ENCODE measurements around the gene EPHB1.

The EPHB1 gene

DNA sequence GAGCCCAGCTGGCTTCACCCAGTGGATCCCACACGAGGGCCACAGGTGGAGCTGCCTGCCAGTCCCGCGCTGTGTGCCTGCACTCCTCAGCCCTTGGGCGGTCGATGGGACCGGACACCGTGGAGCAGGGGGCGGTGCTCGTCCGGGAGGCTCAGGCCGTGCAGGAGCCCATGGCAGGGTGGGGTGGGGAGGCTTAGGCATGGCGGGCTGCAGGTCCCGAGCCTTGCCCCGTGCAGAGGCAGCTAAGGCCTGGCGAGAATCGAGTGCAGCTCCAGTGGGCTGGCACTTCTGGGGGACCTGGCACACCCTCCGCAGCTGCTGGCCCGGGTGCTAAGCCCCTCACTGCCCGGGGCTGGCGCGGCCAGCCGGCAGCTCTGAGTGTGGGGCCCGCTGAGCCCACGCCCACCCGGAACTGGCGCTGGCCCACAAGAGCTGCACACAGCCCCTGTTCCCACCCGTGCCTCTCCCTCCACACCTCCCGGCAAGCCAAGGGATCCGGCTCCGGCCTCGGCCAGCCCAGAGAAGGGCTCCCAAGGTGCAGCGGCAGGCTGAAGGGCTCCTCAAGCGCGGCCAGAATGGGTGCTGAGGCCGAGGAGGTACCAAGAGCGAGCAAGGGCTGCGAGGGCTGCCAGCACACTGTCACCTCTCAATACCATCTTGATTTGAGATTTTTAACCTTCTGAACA lies 121.4 kb downstream of the EPHB1 start:
- no peak for DNase-seq

DNA sequence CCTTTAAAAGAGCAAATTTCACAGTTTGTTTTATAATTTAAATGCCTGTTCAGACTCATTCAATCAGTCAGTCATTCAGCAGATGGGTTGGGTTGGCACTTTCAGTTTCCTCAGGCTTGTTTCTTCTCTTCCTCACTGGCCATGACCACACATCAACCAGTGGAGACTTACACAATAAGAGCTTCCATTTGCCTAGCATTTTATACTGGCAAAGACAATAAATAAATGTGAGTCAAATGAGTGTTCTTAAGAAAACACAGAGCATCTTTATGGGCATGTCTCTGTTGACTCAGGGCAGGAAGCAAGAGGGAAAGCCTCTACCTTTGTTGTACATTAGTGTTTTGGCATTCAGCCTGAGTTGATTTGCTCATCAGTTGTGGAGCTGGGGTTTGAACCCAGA lies 122.6 kb downstream of the EPHB1 start:
- no peak for DNase-seq

DNA sequence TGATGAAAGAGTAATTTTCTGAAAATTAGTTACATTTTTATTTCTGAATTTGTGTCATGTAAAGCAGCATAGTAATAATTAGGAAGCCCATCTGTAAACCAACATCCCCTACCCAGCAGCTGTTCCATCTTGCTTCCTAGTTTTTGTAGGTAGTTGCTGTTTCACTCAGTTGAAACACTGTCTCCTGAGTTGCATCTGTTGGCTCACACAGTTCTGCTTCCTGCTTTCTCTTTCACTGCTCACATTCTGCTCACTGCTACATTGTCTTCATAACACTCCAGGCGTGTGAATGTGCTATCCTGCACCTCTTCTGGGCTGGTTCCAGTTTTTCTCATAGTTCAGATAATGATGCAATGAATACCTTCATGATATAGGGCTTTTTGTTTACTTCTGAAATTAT lies 123.4 kb downstream of the EPHB1 start:
- no peak for DNase-seq

DNA sequence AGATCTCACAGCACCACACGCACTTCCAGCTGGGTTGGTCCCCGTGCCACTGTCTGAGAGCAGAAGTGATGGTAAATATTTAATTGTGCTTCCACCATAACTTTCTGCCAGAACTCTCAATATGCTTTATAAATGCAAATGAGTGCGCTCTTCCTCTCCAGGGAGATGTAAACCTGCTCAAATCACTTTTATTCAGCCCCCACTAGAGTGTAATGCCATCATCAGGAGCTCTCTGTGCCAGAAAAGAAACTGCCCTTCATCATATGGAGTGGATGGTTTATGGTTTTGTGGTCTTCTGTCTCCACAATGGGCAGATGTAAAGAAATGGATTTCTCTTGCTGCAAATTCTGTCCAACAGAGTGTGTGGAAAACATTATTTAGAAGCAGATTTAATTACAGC lies 127.0 kb downstream of the EPHB1 start:
- no peak for DNase-seq

DNA sequence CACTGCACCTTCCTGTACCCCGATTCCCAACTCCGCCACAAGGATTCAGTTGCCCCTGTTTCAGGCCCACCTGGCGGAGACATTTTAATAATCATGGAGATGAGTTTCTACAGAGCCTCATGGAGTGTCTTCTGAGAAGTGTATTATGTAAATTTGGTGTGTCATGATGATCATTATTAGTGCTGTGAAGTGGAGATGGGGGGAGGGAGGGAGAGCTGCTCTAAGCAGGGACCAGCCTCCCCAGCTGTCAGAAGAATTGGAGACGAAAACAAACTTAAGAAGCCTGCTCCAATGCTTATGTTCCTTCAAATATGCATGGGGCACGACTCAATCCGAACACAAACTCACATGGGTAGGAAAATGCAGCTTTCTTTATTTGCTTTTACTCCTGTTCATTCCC lies 127.8 kb downstream of the EPHB1 start:
- DNase-seq, result no peak

DNA sequence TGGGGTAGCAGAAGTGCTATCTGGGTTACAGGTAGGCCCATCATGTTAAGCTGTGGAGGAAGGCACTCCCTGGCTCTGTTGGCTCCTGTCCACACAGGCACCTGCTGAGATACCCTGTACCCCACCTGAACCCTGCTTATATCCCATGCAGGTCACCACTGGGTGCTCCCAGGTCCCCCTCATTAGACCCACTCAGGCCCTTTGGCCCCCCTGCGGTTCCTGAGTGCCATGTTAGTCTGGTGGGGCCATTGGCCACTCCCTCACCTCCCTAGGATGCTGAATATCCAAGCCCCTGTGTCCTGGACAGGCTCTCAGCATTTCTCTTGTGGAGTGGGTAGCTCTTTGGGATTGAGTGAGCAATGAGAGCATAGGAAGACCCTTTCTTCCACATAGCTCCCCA lies 128.2 kb downstream of the EPHB1 start:
- DNase-seq, result no peak

DNA sequence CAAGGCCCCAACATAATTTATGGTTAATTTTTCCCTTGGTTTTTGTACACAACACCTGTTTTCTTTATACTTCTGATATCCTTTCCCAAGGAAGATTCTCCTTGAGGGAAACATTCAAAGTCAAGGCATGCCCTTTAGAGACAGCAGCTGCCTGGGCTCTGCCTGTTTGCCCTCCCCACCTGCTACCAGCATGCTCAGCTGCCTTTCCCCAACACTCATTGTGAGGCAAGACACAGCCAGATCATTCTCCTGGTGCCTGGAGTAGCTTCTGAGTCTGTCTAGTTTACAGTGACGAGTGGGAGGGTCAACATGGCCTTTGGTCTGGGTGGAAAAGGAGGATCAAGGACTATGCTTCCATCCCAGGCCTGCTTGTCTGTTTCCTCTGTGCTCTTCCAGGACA lies 132.5 kb downstream of the EPHB1 start:
- no peak for DNase-seq

DNA sequence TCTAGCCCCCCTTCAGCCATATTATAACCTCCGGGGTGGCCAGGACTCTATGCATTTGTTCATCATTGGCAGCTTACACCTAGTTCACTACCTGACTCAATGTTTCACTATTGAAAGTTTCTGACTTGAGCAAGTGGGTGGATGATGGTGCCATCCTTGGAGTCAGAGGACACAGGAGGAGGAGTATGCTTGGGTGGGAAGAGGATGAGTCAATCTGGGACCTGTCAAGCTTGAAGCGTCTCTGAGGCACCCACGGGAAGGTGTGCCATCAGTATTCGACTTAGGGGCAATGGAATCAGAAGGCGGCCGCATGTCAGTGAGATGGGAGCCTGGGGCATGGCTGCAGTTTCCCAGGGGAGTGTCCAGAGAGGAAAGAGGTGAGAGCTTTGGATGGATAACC lies 133.3 kb downstream of the EPHB1 start:
- DNase-seq, result no peak

DNA sequence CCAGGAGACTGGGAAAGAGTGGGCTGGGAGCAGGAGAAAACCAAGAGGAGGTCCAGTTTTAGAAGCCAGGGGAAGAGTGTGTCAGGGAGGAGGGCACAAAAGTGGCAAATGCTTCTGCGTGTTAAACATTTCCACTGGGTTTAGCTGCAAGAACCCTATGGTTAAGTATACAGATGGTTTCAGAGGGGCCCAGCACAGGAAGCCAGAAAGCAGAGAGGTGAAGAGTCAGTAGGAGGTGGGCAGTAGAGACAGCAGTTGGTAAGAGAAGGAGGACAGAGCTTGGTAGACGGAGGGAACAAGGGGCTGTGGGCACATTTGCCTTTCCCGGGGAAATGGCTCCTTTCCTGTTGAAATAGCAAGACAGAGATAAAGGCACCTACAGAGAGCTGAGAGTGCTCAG lies 133.8 kb downstream of the EPHB1 start:
- DNase-seq, result no peak

DNA sequence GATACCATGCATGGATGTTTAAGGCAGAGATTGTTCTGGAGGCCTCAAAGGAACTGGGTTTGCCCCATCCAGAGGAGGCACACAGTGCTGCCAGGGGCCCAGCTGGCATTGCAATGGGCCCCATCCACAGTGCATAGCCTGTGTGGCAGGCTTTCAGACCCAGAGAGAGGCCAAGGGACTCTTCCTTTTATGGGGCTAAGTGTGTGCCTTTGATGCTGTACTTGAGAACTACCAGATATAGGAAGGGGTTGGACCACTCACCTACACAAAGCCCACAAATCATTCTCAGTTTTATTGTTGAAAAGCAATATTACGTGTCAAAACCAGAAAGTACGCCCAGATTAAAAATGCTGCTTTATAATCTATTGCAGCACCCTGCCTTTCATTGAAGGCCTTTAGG lies 134.9 kb downstream of the EPHB1 start:
- no peak for DNase-seq

DNA sequence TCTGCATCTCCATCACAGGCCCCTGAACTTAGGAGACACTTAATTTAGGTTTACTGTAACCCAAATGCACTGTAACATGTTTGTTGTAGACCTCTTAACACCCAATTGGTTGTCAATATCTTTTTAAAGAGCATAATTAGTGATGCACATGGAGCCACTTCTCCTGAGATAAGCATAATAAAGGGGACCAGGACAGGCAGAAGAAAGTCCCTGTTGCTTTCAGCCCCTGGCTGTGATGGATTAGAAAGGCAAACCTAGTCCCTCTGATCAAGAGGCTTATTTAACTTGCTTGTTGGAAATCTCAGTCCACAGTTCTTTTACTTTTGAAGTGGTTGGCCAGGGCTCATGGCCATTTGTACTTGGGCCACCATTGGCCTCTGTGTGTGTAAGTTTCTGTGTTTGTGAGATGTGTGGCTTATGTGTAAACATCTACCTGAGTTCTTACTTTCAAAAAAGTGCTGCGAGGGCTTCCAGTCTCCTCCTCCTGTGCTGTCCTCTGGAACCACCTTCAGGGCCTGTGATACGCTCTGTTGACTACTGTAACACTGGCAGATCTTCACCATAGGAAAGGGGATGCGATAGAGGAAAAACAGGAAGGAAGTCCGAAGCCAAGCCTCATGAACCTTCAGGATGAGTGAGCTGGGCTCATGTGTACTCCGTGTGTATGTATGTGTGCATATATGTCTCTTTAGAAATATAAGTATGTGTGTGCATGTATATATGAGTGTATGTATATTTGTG lies 136.2 kb downstream of the EPHB1 start:
- DNase-seq, result no peak

DNA sequence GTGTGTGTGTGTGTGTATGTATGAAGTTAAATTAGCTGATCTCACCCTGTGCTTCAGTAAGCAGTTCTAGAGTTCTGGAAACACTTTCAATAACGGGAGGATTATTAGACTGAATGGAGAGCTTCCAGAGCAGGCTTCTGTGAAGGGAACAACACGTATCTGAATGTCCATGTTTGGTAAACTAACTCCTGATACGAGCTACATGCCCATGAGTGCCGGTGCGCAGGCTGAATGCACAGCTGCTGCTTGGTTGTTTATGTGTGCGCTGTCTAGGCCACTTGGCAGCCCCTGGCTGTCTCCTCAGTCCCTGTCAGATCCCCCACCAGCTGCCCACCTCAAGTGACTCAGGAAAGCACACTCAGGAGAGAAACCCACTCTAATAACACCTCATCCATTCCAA lies 137.0 kb downstream of the EPHB1 start:
- no peak for DNase-seq

DNA sequence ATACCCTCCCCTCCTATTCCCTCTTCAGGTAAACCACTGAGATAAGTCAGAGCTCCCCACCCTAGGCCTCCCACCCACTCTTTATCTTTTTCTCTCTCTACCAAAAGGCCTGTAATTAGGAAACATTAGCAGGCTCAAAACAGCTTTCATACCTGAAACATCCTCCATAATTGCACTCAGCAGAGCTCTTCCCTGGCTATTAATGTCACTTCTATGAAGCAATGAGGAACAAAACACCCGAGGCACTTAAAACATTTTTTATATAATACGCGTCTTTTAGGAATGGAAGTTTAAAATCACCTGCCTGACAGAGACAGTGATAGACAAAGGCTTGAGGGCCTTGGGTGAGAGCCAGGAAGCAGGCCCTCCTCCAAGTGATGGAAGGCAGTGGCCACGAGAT lies 138.9 kb downstream of the EPHB1 start:
- DNase-seq, result no peak

DNA sequence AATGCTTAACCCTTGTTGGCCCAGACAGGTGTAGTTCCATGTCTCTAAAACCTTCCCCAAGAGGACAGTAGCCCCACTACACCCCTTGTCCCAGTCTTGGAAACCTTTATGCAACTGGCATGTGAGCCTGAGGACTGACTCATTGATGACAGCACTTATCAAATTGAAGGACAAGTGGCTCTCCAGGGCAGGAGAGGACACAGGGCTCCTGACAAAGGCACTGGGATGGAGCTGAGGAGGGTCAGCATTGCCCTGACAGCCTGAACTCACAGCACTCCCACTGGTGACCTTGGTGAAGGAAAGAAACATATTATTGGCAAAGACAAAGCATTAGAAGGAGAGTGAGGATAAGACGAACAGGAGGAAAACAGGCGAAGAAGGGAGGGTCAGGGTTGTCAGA lies 139.9 kb downstream of the EPHB1 start:
- DNase-seq, result no peak

DNA sequence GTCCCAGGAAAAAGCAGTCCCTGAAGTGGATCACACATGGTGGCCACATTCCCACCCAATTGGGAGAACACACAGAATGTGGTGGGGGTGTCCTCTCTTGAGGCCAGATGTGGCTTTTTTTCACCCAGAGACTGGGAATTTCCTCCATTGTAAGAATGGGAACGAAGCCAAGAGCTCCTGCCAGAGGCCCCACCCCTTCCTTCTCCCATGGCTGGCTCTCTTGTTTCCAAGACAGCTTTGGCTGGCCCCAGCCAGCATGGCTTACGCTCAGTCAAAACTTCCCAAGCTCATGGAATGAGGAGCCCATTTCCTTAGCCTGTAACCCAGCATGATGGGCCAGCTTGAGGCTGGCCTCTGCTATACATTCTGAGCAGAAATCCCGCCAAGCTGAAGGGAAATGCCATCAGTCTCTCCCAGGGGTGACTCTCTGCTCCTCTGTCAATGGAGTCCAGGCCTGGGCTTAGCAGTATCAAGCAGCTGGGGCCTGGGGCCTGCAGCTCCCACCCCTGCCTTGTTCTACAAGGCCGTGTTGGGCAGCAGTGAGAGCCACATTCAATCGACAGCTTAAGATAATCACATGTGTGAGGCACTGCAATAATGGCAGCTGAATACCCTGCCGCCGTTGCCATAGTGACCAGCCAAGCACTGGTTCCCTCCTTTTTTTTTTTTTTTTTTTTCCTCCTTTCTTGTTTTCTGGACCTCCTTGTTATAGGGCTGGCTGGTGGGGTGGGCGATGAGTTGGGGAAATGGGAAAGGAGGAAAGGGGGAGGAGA lies 142.4 kb downstream of the EPHB1 start:
- DNase-seq, result no peak

DNA sequence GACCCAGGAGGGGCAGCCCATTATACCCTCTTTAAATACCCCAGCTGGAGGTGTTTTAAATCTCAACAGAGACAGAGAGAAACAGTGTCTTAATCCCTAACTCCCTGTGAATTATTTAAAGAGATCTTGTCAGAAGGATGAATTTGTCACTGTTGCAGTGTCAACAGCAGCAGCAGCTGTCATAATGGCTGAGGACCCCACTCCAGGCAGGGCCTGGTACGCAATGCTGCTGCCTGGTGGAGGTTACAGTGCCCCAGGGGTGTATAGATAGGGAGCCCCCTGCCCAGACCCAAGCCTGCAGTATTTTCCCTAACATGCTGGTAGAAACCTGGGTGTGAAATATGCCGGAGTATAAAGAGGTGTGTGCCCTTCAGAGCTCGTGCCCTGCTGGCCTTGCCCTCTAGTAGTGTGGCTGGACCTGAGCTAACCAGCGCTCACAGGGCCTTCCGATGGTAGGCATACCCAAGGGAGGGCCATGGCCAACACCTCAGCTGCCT lies 143.0 kb downstream of the EPHB1 start:
- DNase-seq, result no peak

DNA sequence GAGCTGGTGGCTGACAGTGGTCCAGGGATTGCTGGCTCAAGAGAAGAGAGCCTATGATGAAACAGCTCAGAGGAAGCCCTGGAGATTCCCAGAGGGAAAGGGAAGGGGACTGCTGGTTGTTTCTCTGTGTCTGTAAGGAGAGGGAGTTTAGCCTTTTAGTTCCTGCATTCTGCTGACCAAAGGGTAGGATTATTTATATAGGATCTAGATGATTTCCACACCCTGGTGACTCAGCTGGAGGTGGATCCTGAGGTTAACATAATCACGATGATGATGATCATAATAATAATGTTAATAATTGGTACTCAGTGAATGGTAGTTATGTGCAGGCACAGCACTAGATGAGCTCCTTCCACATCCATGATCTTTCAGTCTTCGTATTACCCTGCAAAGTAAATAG lies 144.9 kb downstream of the EPHB1 start:
- DNase-seq, result no peak

DNA sequence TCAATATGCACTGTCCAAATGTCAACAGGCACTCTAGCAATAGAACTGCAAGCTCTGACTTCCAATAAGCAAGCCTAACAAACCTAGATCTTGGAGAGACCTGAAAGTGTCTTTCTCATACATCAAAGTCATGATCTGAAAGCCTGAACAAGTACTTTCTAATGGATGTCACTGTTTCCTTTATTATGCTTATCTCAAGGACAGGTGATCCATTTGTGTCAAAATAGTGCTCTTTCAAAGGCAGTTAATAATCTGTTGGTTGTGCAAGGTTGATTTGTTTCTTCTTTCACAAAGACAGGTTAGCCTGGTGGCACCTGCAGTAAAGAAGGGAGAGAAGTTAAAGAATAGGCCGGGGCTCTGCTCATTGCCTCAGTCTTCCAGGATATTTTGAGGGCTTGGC lies 146.8 kb downstream of the EPHB1 start:
- DNase-seq, result no peak

DNA sequence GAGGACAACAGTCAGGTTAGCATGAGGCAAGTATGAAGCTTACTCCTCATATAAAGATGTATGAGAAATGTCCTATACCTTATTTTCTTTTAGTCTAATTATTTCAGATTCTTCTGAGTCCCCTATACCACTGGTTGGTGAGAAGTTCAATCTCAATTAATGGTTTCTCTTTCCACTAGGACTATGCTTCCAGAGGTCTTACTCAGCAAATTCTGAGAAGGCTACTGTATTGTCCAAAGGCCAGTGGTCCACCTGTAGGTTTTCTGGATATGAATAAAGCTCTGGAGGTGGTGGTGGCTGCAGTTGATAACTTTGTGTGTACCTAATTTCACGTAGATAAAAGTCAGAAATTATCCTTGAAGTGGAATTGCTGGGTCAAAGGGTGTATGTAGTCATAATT lies 149.4 kb downstream of the EPHB1 start:
- no peak for DNase-seq

DNA sequence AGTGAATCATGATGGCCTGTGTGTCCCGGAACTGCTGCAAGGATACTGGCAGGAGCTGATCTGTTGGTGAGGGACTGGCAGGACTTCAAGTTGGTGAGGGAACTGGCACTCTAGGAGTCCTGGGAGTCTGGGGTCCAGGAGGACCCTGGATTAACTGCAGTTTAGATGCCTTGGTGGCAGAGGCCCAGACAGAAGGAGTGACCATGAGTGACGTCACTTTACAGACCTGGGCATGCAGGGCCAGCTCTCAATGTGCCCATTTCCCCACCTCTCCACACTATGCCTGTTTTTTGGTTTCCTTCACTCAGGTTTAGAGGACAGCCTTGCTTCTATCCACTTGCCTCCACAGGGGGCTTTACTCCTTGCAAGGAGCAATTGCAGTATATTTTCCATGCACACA lies 154.1 kb downstream of the EPHB1 start:
- DNase-seq, result no peak

DNA sequence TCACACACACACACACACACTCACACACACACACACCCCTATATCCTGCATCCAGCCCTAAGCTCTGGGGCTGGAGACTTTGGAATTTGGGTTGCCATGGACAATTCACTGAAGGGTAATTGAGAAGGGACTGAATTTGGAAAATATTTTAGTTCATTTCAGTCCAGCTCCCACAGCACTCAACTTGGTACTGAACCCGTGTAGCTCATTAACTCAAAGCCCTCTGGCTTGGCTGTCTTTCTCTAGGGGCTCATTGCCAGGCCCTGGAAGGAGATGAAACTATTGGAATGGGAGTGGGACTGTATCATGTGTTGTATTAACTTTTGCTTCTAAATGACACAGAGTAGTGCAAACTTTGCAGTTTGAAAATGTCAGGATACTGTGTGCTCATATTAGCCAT lies 157.3 kb downstream of the EPHB1 start:
- DNase-seq, result no peak

DNA sequence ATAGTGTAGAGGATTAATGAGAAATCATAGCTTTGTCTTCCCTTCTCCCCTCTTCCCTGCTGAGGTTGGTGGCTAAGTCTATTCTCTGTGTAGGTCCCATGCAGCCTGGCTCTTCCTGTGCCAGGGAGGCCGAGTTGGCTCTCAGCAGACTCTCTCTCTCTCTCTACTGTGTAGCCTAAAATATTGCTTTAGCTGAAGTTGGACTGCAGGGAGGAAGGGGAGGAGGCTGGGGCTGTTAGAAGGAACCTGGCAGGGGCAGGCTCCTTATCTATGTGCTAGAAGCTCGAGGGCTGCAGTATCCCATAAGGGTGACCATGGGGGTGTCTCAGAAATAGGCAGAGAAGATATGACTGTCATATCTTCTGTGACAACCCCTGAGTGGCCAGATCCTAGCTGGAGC lies 160.8 kb downstream of the EPHB1 start:
- DNase-seq, result no peak

DNA sequence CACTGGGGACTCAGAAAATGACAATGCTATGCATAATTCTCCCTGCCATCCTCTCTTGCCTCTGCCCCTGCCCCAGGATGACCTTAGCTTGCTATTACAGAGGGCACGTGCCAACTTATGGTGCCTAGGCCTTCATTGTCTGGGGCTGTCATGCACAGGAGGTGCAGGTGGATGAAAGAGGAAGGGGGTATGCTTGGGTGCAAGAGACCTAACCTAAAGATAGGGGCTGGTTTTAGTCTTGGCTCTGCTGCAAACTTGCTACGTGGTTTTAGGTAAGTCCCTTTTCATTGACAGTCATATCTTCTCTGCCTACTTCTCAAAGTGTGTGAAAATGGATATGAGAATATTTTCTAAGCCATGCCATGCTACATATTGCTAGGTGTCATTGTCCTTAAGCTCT lies 161.3 kb downstream of the EPHB1 start:
- no peak for DNase-seq

DNA sequence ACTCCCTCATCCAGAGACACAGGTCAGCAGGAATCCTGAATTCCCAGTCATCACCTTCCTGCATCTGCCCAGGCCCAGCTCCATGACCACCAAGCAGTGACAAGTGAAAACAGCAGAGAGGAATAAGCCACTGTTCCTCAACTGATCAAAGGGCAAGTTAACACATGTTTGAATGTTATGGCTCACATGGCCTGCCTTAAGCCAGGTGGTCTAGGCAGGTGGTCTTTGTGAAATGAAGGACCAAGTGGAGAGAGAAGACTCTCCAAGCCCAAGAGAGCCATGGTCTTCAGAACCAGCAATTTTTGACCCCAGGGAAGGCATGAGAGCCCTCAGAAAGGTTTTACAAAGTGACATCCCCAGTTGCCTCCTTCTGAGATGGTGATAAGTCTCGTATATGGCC lies 161.8 kb downstream of the EPHB1 start:
- DNase-seq, result no peak

All from activated gamma-delta T cell (primary cell).